GM21367 (cell line): ENCODE data around the gene KTI12.

Experiments used
- ATAC-seq: cut with Tn5 transposase; IDR thresholded peaks from one replicate; pipeline ENCODE4 v1.9.1; 2021; ENCODE audit not compliant: unreplicated experiment

Gene KTI12

GRCh38 chr1:51989582-51990477 lies 43.8 kb downstream of the KTI12 start:
- no peak for ATAC-seq

GRCh38 chr1:51988254-51988653 lies 45.4 kb downstream of the KTI12 start:
- no peak for ATAC-seq

- ATAC-seq: no peak
These were observed 46.9 kb downstream of the KTI12 start for GRCh38 chr1:51986718-51987117.

- no peak for ATAC-seq
These were observed 51.4 kb downstream of the KTI12 start for GRCh38 chr1:51982161-51982560.
